Lower lobe of right lung (tissue), 2 donors: ENCODE measurements around the gene HIBCH. TPM values are rescaled to one million over a fixed set of nuclear protein-coding genes. Genes with fewer than 3 reads are reported as not detected.

Experiments
- ATAC-seq, 2 donors: fragments of 200-7000 bp; cut with Tn5 transposase; one replicate each; pipeline ENCODE4 v1.9.1; 2020 to 2022; ENCODE audit warnings: mild to moderate bottlenecking in 2 of 2, moderate library complexity in 2 of 2
- DNase-seq: peaks from one replicate; pipeline ENCODE4 v3.0.0-alpha.2; 2020
- H3K27ac ChIP-seq: fragments of 200-600 bp; one replicate; pipeline ENCODE4 v1.8.0; 2022
- H3K27me3 ChIP-seq: fragments of 200-600 bp; one replicate; pipeline ENCODE4 v1.8.0; 2022; ENCODE audit warnings: low read depth
- H3K36me3 ChIP-seq: fragments of 200-600 bp; one replicate; pipeline ENCODE4 v1.8.0; 2022; ENCODE audit warnings: mild to moderate bottlenecking
- H3K4me1 ChIP-seq: fragments of 200-600 bp; one replicate; pipeline ENCODE4 v1.8.0; 2022
- H3K4me3 ChIP-seq: fragments of 200-600 bp; one replicate; pipeline ENCODE4 v1.8.0; 2022; ENCODE audit warnings: mild to moderate bottlenecking
- H3K9me3 ChIP-seq: fragments of 200-600 bp; one replicate; pipeline ENCODE4 v1.8.0; 2022
- CTCF ChIP-seq: fragments of 200-600 bp; IDR thresholded peaks from one replicate; pipeline ENCODE4 v1.8.0; 2022; ENCODE audit warnings: antibody characterized with exemption, mild to moderate bottlenecking
- intact Hi-C: fragments of 100-400 bp; cut with DNase I; formaldehyde crosslinking; loops from one replicate; pipeline ENCODE4 v1.11.0; 2022
- long read RNA-seq: library from polyadenylated mRNA; unstranded; transcript quantifications from one replicate; pipeline ENCODE4 v2.0.0, GENCODE V29; 2021
- total RNA-seq: library from RNA; stranded (reverse); fragmentation: NEBNext Ultra II Directional; extraction: Animal tissue kit (Norgen Biotek cat#: 25700); gene quantifications from one replicate; pipeline ENCODE4 v1.2.1, GENCODE V29; 2021
- donor health status: DM: no; HTN: yes; CAD: no; lungs with severe emphysema.

HIBCH gene
- 24.3 TPM for total RNA-seq
- long read RNA-seq, transcript HIBCH-201 (14 exons, 1,939 nt), result major isoform, 39 of 61 reads
- long read RNA-seq, partial matches to known transcripts, result 3 of 61 reads
- long read RNA-seq, other reads (novel, unspliced or antisense), result 18 of 61 reads

GRCh38 chr2:190319555-190320498 is at the start of gene HIBCH:
Gene HIBCH (minus strand): TSS chr2:190319826. CDS start chr2:190319750, 76 bp downstream.
- Histone ChIP-seq H3K27ac (peak within 1 kb of the TSS; percentile 86), H3K9me3 (no peaks in the 10 kb centered on the region), H3K36me3 (no peaks in the 10 kb centered on the region), H3K27me3 (no peaks in the 10 kb centered on the region), H3K4me3 (peak within 1 kb of the TSS; percentile 78), H3K4me1 (peaks cover 19% of the 10 kb centered on the region)
- peak; percentile 99 for DNase-seq
- peak; percentile 73 for TF ChIP-seq CTCF
- intact Hi-C loops, result no loop called here
- peak; percentile 98 to 99 for ATAC-seq

GRCh38 chr2:190367091-190367490 is 47.5 kb upstream of the HIBCH start:
- Histone ChIP-seq H3K27ac (no peak overlapping the region), H3K4me3 (no peak overlapping the region), H3K4me1 (no peaks in the 10 kb centered on the region), H3K27me3 (no peaks in the 10 kb centered on the region), H3K9me3 (no peaks in the 10 kb centered on the region), H3K36me3 (peaks cover 66% of the 10 kb centered on the region)
- TF ChIP-seq CTCF, result no peak
- intact Hi-C loops, result no loop called here
- DNase-seq, result no peak
- no peak for ATAC-seq

GRCh38 chr2:190366248-190366753 is 46.7 kb upstream of the HIBCH start:
- ATAC-seq, result no peak
- intact Hi-C loops, result no loop called here

GRCh38 chr2:190365499-190366204 is 46.0 kb upstream of the HIBCH start:
- peaks cover 64% of the 10 kb centered on the region for H3K36me3 ChIP-seq
- H3K9me3 ChIP-seq, result no peaks in the 10 kb centered on the region
- no peak for TF ChIP-seq CTCF
- peaks cover 3% of the 10 kb centered on the region for H3K4me1 ChIP-seq
- DNase-seq, result no peak
- intact Hi-C loops, result no loop called here
- ATAC-seq, result no peak
- no peaks in the 10 kb centered on the region for H3K27me3 ChIP-seq
- H3K27ac ChIP-seq, result no peak overlapping the region
- no peak overlapping the region for H3K4me3 ChIP-seq

More at GRCh38 chr2:190366248-190366753, 46.7 kb upstream of the HIBCH start:
- no peak for TF ChIP-seq CTCF
- Histone ChIP-seq H3K27me3 (no peaks in the 10 kb centered on the region), H3K4me1 (no peaks in the 10 kb centered on the region), H3K9me3 (no peaks in the 10 kb centered on the region), H3K36me3 (peaks cover 70% of the 10 kb centered on the region), H3K27ac (no peak overlapping the region), H3K4me3 (no peak overlapping the region)
- DNase-seq, result no peak

GRCh38 chr2:190362894-190363293 is 43.3 kb upstream of the HIBCH start:
- peaks cover 36% of the 10 kb centered on the region for H3K36me3 ChIP-seq
- intact Hi-C loops, result no loop called here
- H3K9me3 ChIP-seq, result no peaks in the 10 kb centered on the region
- H3K4me1 ChIP-seq, result peaks cover 26% of the 10 kb centered on the region
- TF ChIP-seq CTCF, result no peak
- no peak for DNase-seq
- H3K27ac ChIP-seq, result no peak overlapping the region
- H3K4me3 ChIP-seq, result no peak overlapping the region
- no peak for ATAC-seq
- H3K27me3 ChIP-seq, result no peaks in the 10 kb centered on the region
